ENCODE measurements around the gene RAB11FIP4.

The RAB11FIP4 gene

GRCh38 chr17:31388351-31388750 is 3.1 kb upstream of the RAB11FIP4 start:
- H3K4me3 ChIP-seq (ENCODE audit: low read depth, low read length): no peak overlapping the region
- ChIA-PET CTCF (interaction anchor here (0.6 to 3.5 kb wide), 8 partner anchors 10 to 291 kb away, joined by 3 to 43 read pairs (median 8); no protein-coding TSS in a partner anchor), POLR2A (no interaction called here)
- TF ChIP-seq ZNF785 (tag by site-specific recombination; IDR thresholded peaks at IDR 0.05) (no peak), ZNF843 (tag by site-specific recombination; IDR thresholded peaks at IDR 0.05) (no peak), ZNF341 (tag by site-specific recombination; IDR thresholded peaks at IDR 0.05; ENCODE audit: low read depth) (no peak), ZNF202 (tag by site-specific recombination; IDR thresholded peaks at IDR 0.05; ENCODE audit: borderline replicate concordance) (no peak), ZBTB44 (tag by site-specific recombination; IDR thresholded peaks at IDR 0.05) (no peak), SCRT2 (tag by site-specific recombination; IDR thresholded peaks at IDR 0.05) (no peak), TCF7L2 (IDR thresholded peaks at IDR 0.05; ENCODE audit: borderline replicate concordance, low read depth, low read length) (no peak), ZNF404 (tag by site-specific recombination; IDR thresholded peaks at IDR 0.05) (no peak), ZNF600 (tag by site-specific recombination; IDR thresholded peaks at IDR 0.05) (0 out of 2 replicates have a peak, but pooled peaks have one; percentile 24)
- no peak overlapping the region for H3K27ac ChIP-seq (ENCODE audit: extremely low read depth, low read depth, low read length)
- H3K36me3 ChIP-seq (ENCODE audit: control insufficient read depth in 2 of 2, insufficient read depth in 1 of 2, low read length in 2 of 2): no peaks in the 10 kb centered on the region
- H3K4me1 ChIP-seq (ENCODE audit: control insufficient read depth, insufficient read depth, low read length): no peaks in the 10 kb centered on the region
- H3K9me3 ChIP-seq (ENCODE audit: control insufficient read depth, insufficient read depth, low read depth, low read length): no peaks in the 10 kb centered on the region

- H3K36me3 ChIP-seq (ENCODE audit: control insufficient read depth in 2 of 2, insufficient read depth in 1 of 2, low read length in 2 of 2): no peaks in the 10 kb centered on the region
- H3K4me3 ChIP-seq (ENCODE audit: low read depth, low read length): no peak overlapping the region
- CTCF ChIA-PET: interaction anchor here (0.5 to 3.5 kb wide), 31 partner anchors 9 to 1677 kb away, joined by 3 to 43 read pairs (median 3); no protein-coding TSS in a partner anchor
- H3K9me3 ChIP-seq (ENCODE audit: control insufficient read depth, insufficient read depth, low read depth, low read length): no peaks in the 10 kb centered on the region
- no peak for TF ChIP-seq SCRT1 (tag by site-specific recombination; IDR thresholded peaks at IDR 0.05; ENCODE audit: borderline replicate concordance)
- peak; percentile 24; the same call in 1 of the 2 replicates for TF ChIP-seq ZBTB48 (tag by site-specific recombination; IDR thresholded peaks at IDR 0.05)
- TF ChIP-seq ZNF2 (tag by site-specific recombination; IDR thresholded peaks at IDR 0.05): 0 out of 2 replicates have a peak, but pooled peaks have one; percentile 40
- TF ChIP-seq PRDM6 (tag by site-specific recombination; IDR thresholded peaks at IDR 0.05): no peak
- TF ChIP-seq ZNF302 (tag by site-specific recombination; IDR thresholded peaks at IDR 0.05; ENCODE audit: low read depth): no peak
- TF ChIP-seq ZNF580 (tag by site-specific recombination; IDR thresholded peaks at IDR 0.05): no peak
- peak; percentile 55 for TF ChIP-seq CTCF (tag by site-specific recombination; IDR thresholded peaks at IDR 0.05)
- TF ChIP-seq ZNF621 (tag by site-specific recombination; IDR thresholded peaks at IDR 0.05): no peak
- H3K4me1 ChIP-seq (ENCODE audit: control insufficient read depth, insufficient read depth, low read length): no peaks in the 10 kb centered on the region
- H3K27ac ChIP-seq (ENCODE audit: extremely low read depth, low read depth, low read length): no peak overlapping the region
- POLR2A ChIA-PET: interaction anchor here (0.8 to 1.0 kb wide), 2 partner anchors 482 to 558 kb away, joined by 3 read pairs; partner anchors contain the start of gene ATAD5
These were observed 2.5 kb upstream of the RAB11FIP4 start for GRCh38 chr17:31388770-31389656.

All from HEK293 (cell line).